PC-9 (cell line): ENCODE data around the gene TSPAN32. TPM values are rescaled to one million over a fixed set of nuclear protein-coding genes. Genes with fewer than 3 reads are reported as not detected.

Experiments used
- BruUV-seq: library from RNA; stranded (reverse); fragments of 400-500 nt; replicated peaks from 2 replicates; lab custom pipeline; 2021; lab: Mats Ljungman, UMichigan
- CTCF ChIA-PET: fragments of 300-600 bp; sonication (Branson Sonifier 250); formaldehyde crosslinking; loops from one replicate; lab custom pipeline; 2022; ENCODE audit warnings: antibody characterized with exemption; lab: Charles Lee
- POLR2A ChIA-PET: fragments of 300-600 bp; sonication (Branson Sonifier 250); formaldehyde crosslinking; loops from one replicate; lab custom pipeline; 2022; ENCODE audit warnings: antibody characterized with exemption; ENCODE audit not compliant: unreplicated experiment; lab: Charles Lee
- DNase-seq, 2 experiments: peaks; one replicate each; pipeline versions ENCODE4 v3.0.0 to v3.0.0-alpha.2; 2015 to 2022; ENCODE audit warnings: mixed read lengths in 1 of 2
- H2AFZ ChIP-seq: fragments of 200-600 bp; sonication (generic); 2 replicates; pipeline ENCODE4 v1.8.1; 2017; ENCODE audit warnings: antibody characterized with exemption
- H3F3A ChIP-seq: fragments of 200-600 bp; sonication (generic); 2 replicates; pipeline ENCODE4 v1.8.1; 2017; ENCODE audit warnings: antibody characterized with exemption, mild to moderate bottlenecking, low read depth; ENCODE audit not compliant: insufficient read depth
- H3K27ac ChIP-seq: fragments of 200-600 bp; sonication (generic); 2 replicates; pipeline ENCODE4 v1.6.1; 2016; ENCODE audit warnings: mixed run types
- H3K27me3 ChIP-seq: fragments of 200-600 bp; sonication (generic); 2 replicates; pipeline ENCODE4 v1.6.1; 2016; ENCODE audit warnings: low read depth, mixed run types; ENCODE audit not compliant: insufficient read depth
- H3K36me3 ChIP-seq: fragments of 200-600 bp; sonication (generic); 2 replicates; pipeline ENCODE4 v1.6.1; 2016; ENCODE audit warnings: low read depth, mixed run types
- H3K4me1 ChIP-seq: fragments of 200-600 bp; sonication (generic); replicated peaks from 2 replicates; pipeline ENCODE4 v1.6.1; 2016; ENCODE audit warnings: mixed run types; ENCODE audit not compliant: insufficient read depth
- H3K4me2 ChIP-seq: fragments of 200-600 bp; sonication (generic); 2 replicates; pipeline ENCODE4 v1.6.1; 2017; ENCODE audit warnings: mixed run types
- H3K4me3 ChIP-seq: fragments of 200-600 bp; sonication (generic); 2 replicates; pipeline ENCODE4 v1.6.1; 2016; ENCODE audit warnings: mixed run types
- H3K79me2 ChIP-seq: fragments of 200-600 bp; sonication (generic); 2 replicates; pipeline ENCODE4 v1.6.1; 2017; ENCODE audit warnings: low read depth, mixed run types
- H3K9me2 ChIP-seq: fragments of 200-600 bp; sonication (generic); 2 replicates; pipeline ENCODE4 v1.8.1; 2017; ENCODE audit warnings: mild to moderate bottlenecking; ENCODE audit not compliant: insufficient read depth
- H3K9me3 ChIP-seq: fragments of 200-600 bp; sonication (generic); 2 replicates; pipeline ENCODE4 v1.8.1; 2016; ENCODE audit warnings: low read depth; ENCODE audit not compliant: insufficient read depth
- H4K20me1 ChIP-seq: fragments of 200-600 bp; sonication (generic); 2 replicates; pipeline ENCODE4 v1.8.1; 2017; ENCODE audit not compliant: insufficient read depth
- CTCF ChIP-seq: fragments of 200-600 bp; sonication (generic); conservative IDR thresholded peaks from 2 replicates; pipeline ENCODE4 v1.6.1; 2017; ENCODE audit warnings: mixed run types, antibody characterized with exemption, mild to moderate bottlenecking, moderate library complexity
- EZH2 ChIP-seq: fragments of 200-600 bp; sonication (generic); IDR thresholded peaks from 2 replicates; pipeline ENCODE4 v1.8.0; 2017; ENCODE audit warnings: antibody characterized with exemption, low read depth
- intact Hi-C: fragments of 100-400 bp; cut with micrococcal nuclease; formaldehyde crosslinking; loops from one replicate; pipeline ENCODE4 v1.10.0; 2022; ENCODE audit not compliant: unreplicated experiment
- total RNA-seq: library from RNA; stranded (reverse); gene quantifications from 2 replicates; pipeline ENCODE4 v1.2.3, GENCODE V29; 2021

TSPAN32 gene
- total RNA-seq, 1 experiment from 2014 or later: not detected

GRCh38 chr11:2327032-2327431 lies 25.2 kb downstream of the TSPAN32 start:
- H3K9me3 ChIP-seq: no peaks in the 10 kb centered on the region
- H3K27me3 ChIP-seq: no peaks in the 10 kb centered on the region
- no peaks in the 10 kb centered on the region for H3K9me2 ChIP-seq
- intact Hi-C loops: no loop called here
- no peaks in the 10 kb centered on the region for H3K4me1 ChIP-seq
- CTCF ChIA-PET: no interaction called here
- H3F3A ChIP-seq: peaks cover 7% of the 10 kb centered on the region; the same call in 1 of the 2 replicates
- H3K36me3 ChIP-seq: no peaks in the 10 kb centered on the region
- H3K4me3 ChIP-seq: no peak overlapping the region
- BruUV-seq: no TSS peak
- TF ChIP-seq CTCF: no peak
- TF ChIP-seq EZH2: no peak
- no peaks in the 10 kb centered on the region for H4K20me1 ChIP-seq
- H2AFZ ChIP-seq: no peak overlapping the region
- POLR2A ChIA-PET: no interaction called here
- DNase-seq: no peak
- H3K4me2 ChIP-seq: no peak overlapping the region
- no peak overlapping the region for H3K27ac ChIP-seq
- H3K79me2 ChIP-seq: no peaks in the 10 kb centered on the region

- Histone ChIP-seq H4K20me1 (no peaks in the 10 kb centered on the region), H3K4me3 (no peak overlapping the region), H3K9me2 (no peaks in the 10 kb centered on the region), H3K36me3 (no peaks in the 10 kb centered on the region), H3K4me1 (no peaks in the 10 kb centered on the region), H3K79me2 (no peaks in the 10 kb centered on the region), H3F3A (peaks cover 7% of the 10 kb centered on the region; the same call in 1 of the 2 replicates), H3K27ac (no peak overlapping the region), H3K27me3 (no peaks in the 10 kb centered on the region), H2AFZ (no peak overlapping the region), H3K4me2 (no peak overlapping the region), H3K9me3 (no peaks in the 10 kb centered on the region)
- ChIA-PET CTCF (no interaction called here), POLR2A (no interaction called here)
- no TSS peak for BruUV-seq
- no peak for DNase-seq
- TF ChIP-seq CTCF (no peak), EZH2 (no peak)
- intact Hi-C loops: no loop called here
Observed at GRCh38 chr11:2328021-2328420, 26.2 kb downstream of the TSPAN32 start.

- intact Hi-C loops: no loop called here
- POLR2A ChIA-PET: no interaction called here
- Histone ChIP-seq H3K4me2 (no peak overlapping the region), H3K4me3 (no peak overlapping the region), H3F3A (peaks cover 7% of the 10 kb centered on the region; the same call in 1 of the 2 replicates), H3K27ac (no peak overlapping the region), H3K9me3 (no peaks in the 10 kb centered on the region), H3K4me1 (no peaks in the 10 kb centered on the region), H3K9me2 (no peaks in the 10 kb centered on the region), H3K27me3 (no peaks in the 10 kb centered on the region), H2AFZ (no peak overlapping the region), H3K36me3 (no peaks in the 10 kb centered on the region), H3K79me2 (no peaks in the 10 kb centered on the region), H4K20me1 (no peaks in the 10 kb centered on the region)
- DNase-seq: no peak
- TF ChIP-seq CTCF (no peak), EZH2 (no peak)
- no TSS peak for BruUV-seq
- CTCF ChIA-PET: no interaction called here
Observed at GRCh38 chr11:2328656-2329354, 27.0 kb downstream of the TSPAN32 start.
